ENCODE data around the gene MUSTN1.

DNA sequence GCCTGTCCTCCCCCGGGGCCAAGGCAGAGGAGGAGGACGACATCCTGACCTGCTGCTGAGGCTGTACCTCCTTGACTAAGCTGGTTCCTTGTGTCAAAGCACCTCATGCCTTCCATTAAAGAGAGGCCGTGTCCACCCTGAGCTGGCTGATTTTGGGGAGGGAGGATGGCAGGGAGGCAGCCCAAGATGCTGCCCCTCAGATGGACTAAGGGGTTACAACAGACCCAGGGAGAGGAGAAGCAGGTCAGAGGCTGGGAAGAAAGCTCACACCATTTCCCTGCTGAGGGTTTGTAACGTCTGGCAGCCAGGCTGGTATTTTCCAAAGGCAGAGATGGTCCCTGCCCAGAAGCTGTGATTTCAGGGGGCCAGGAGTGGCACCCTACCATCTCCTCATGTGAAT, 42.9 kb downstream of the MUSTN1 start:
- TF ChIP-seq POLR2A (IDR thresholded peaks at IDR 0.05): no peak
- TF ChIP-seq, protein P1, sequence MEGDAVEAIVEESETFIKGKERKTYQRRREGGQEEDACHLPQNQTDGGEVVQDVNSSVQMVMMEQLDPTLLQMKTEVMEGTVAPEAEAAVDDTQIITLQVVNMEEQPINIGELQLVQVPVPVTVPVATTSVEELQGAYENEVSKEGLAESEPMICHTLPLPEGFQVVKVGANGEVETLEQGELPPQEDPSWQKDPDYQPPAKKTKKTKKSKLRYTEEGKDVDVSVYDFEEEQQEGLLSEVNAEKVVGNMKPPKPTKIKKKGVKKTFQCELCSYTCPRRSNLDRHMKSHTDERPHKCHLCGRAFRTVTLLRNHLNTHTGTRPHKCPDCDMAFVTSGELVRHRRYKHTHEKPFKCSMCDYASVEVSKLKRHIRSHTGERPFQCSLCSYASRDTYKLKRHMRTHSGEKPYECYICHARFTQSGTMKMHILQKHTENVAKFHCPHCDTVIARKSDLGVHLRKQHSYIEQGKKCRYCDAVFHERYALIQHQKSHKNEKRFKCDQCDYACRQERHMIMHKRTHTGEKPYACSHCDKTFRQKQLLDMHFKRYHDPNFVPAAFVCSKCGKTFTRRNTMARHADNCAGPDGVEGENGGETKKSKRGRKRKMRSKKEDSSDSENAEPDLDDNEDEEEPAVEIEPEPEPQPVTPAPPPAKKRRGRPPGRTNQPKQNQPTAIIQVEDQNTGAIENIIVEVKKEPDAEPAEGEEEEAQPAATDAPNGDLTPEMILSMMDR (IDR thresholded peaks at IDR 0.05): no peak

Measured in lower leg skin (tissue), 3 donors.